Neural cell (in vitro differentiated cells): ENCODE measurements around the gene XCR1. TPM values are rescaled to one million over a fixed set of nuclear protein-coding genes. Genes with fewer than 3 reads are reported as not detected.

Experiments
- H2AFZ ChIP-seq: fragments of 200-600, 300-800 bp; sonication (generic), shearing (Covaris generic); 2 replicates; pipeline ENCODE4 v1.6.0; 2014; ENCODE audit warnings: low read depth, mild to moderate bottlenecking, antibody characterized with exemption, low read length, moderate library complexity
- H3F3A ChIP-seq: fragments of 200-600 bp; shearing (Covaris generic); 2 replicates; pipeline ENCODE4 v1.6.1; 2016; ENCODE audit warnings: mild to moderate bottlenecking, moderate library complexity, mixed read lengths, antibody characterized with exemption, low read length; ENCODE audit not compliant: insufficient read depth, poor library complexity, severe bottlenecking
- H3K27ac ChIP-seq: fragments of 200-600, 300-800 bp; sonication (generic), shearing (Covaris generic); 2 replicates; pipeline ENCODE4 v1.5.1; 2014; ENCODE audit warnings: mild to moderate bottlenecking, low read length, moderate library complexity
- H3K27me3 ChIP-seq: fragments of 300-800, 200-600 bp; sonication (generic), shearing (Covaris generic); 2 replicates; pipeline ENCODE4 v1.6.0; 2014; ENCODE audit warnings: mild to moderate bottlenecking, low read depth, low read length, moderate library complexity; ENCODE audit not compliant: insufficient read depth
- H3K36me3 ChIP-seq: fragments of 300-800, 200-600 bp; sonication (generic), shearing (Covaris generic); 2 replicates; pipeline ENCODE4 v1.5.1; 2014; ENCODE audit warnings: mild to moderate bottlenecking, antibody characterized with exemption, low read length, moderate library complexity; ENCODE audit not compliant: insufficient read depth
- H3K4me2 ChIP-seq: fragments of 300-800, 200-600 bp; sonication (generic), shearing (Covaris generic); 2 replicates; pipeline ENCODE4 v1.6.0; 2014; ENCODE audit warnings: mild to moderate bottlenecking, low read length
- H3K4me3 ChIP-seq: fragments of 300-800, 200-600 bp; sonication (generic), shearing (Covaris generic); 2 replicates; pipeline ENCODE4 v1.5.1; 2014; ENCODE audit warnings: mild to moderate bottlenecking, low read length, moderate library complexity
- H3K79me2 ChIP-seq: fragments of 200-600 bp; shearing (Covaris generic); replicated peaks from 2 replicates; pipeline ENCODE4 v1.6.0; 2014; ENCODE audit warnings: mild to moderate bottlenecking, low read length, moderate library complexity; ENCODE audit not compliant: insufficient read depth
- H3K9ac ChIP-seq: fragments of 300-800, 200-600 bp; sonication (generic), shearing (Covaris generic); 2 replicates; pipeline ENCODE4 v1.6.1; 2016; ENCODE audit warnings: mild to moderate bottlenecking, low read length, mixed read lengths
- H3K9me2 ChIP-seq: fragments of 200-600 bp; shearing (Covaris generic); 2 replicates; pipeline ENCODE4 v1.6.1; 2016; ENCODE audit warnings: mild to moderate bottlenecking, low read length, mixed read lengths; ENCODE audit not compliant: insufficient read depth
- H3K9me3 ChIP-seq: fragments of 200-600, 300-800 bp; sonication (generic), shearing (Covaris generic); 2 replicates; pipeline ENCODE4 v1.6.1; 2016; ENCODE audit warnings: mild to moderate bottlenecking, mixed run types, low read length, moderate library complexity, mixed read lengths
- H4K20me1 ChIP-seq: fragments of 200-600 bp; shearing (Covaris generic); 2 replicates; pipeline ENCODE4 v1.6.1; 2016; ENCODE audit warnings: mild to moderate bottlenecking, mixed run types; ENCODE audit not compliant: insufficient read depth
- CTCF ChIP-seq: fragments of 450-650 bp; IDR thresholded peaks from 2 replicates; pipeline ENCODE4 v1.5.1; 2014; ENCODE audit warnings: antibody characterized with exemption, mild to moderate bottlenecking, moderate library complexity; ENCODE audit not compliant: poor library complexity, severe bottlenecking
- EP300 ChIP-seq: fragments of 450-650 bp; conservative IDR thresholded peaks from 2 replicates; pipeline ENCODE4 v1.6.1; 2014; ENCODE audit warnings: antibody characterized with exemption, mild to moderate bottlenecking, moderate library complexity; ENCODE audit not compliant: poor library complexity, severe bottlenecking
- EZH2 ChIP-seq: fragments of 200-600, 300-800 bp; shearing (Covaris generic), sonication (generic); IDR thresholded peaks from 2 replicates; pipeline ENCODE4 v1.6.1; 2014; ENCODE audit warnings: antibody characterized with exemption, low read length, borderline replicate concordance, mild to moderate bottlenecking; ENCODE audit not compliant: insufficient read depth, poor library complexity, severe bottlenecking
- MXI1 ChIP-seq: fragments of 450-650 bp; conservative IDR thresholded peaks from 2 replicates; pipeline ENCODE4 v1.6.1; 2014; ENCODE audit warnings: antibody characterized with exemption, mild to moderate bottlenecking; ENCODE audit not compliant: poor library complexity, severe bottlenecking
- POLR2AphosphoS5 ChIP-seq: IDR thresholded peaks from 2 replicates; pipeline ENCODE4 v1.6.1; 2012
- RAD21 ChIP-seq: fragments of 450-650 bp; conservative IDR thresholded peaks from 2 replicates; pipeline ENCODE4 v1.6.1; 2014; ENCODE audit warnings: antibody characterized with exemption, mild to moderate bottlenecking, moderate library complexity
- REST ChIP-seq: IDR thresholded peaks from 2 replicates; pipeline ENCODE4 v1.6.1; 2012; ENCODE audit warnings: borderline replicate concordance
- SMC3 ChIP-seq: fragments of 450-650 bp; conservative IDR thresholded peaks from 2 replicates; pipeline ENCODE4 v1.6.1; 2014; ENCODE audit warnings: antibody characterized with exemption, mild to moderate bottlenecking, moderate library complexity; ENCODE audit not compliant: poor library complexity
- TAF1 ChIP-seq: IDR thresholded peaks from 2 replicates; pipeline ENCODE4 v1.6.1; 2012; ENCODE audit warnings: low read depth
- polyA plus RNA-seq: library from polyadenylated mRNA; depleted of rRNA; stranded (reverse); fragments of >200 nt; gene quantifications from 2 replicates; pipeline ENCODE4 v1.2.3, GENCODE V29; 2014

The XCR1 gene
- polyA plus RNA-seq, 1 donor from 2014 or later: not detected

GRCh38 chr3:46067401-46067800 is 40.1 kb upstream of the XCR1 start:
- no peaks in the 10 kb centered on the region for H3K36me3 ChIP-seq
- no peak overlapping the region for H3K4me2 ChIP-seq
- H3K9me3 ChIP-seq: no peaks in the 10 kb centered on the region
- no peak overlapping the region for H3K27ac ChIP-seq
- H4K20me1 ChIP-seq: no peaks in the 10 kb centered on the region
- no peaks in the 10 kb centered on the region for H3K9me2 ChIP-seq
- H3F3A ChIP-seq: no peaks in the 10 kb centered on the region
- H3K4me3 ChIP-seq: no peak overlapping the region
- no peak overlapping the region for H2AFZ ChIP-seq
- H3K79me2 ChIP-seq: no peaks in the 10 kb centered on the region
- no peaks in the 10 kb centered on the region for H3K27me3 ChIP-seq
- TF ChIP-seq SMC3: no peak
- no peak for TF ChIP-seq CTCF
- no peak for TF ChIP-seq POLR2AphosphoS5
- TF ChIP-seq EZH2: no peak
- TF ChIP-seq RAD21: no peak
- no peak for TF ChIP-seq REST
- no peak for TF ChIP-seq MXI1
- no peak for TF ChIP-seq EP300
- no peak for TF ChIP-seq TAF1
- no peak overlapping the region for H3K9ac ChIP-seq

GRCh38 chr3:46065750-46066256 is 38.5 kb upstream of the XCR1 start:
- Histone ChIP-seq H2AFZ (no peak overlapping the region), H3F3A (no peaks in the 10 kb centered on the region), H3K27ac (no peak overlapping the region), H3K9me3 (no peaks in the 10 kb centered on the region), H3K79me2 (no peaks in the 10 kb centered on the region), H3K4me3 (no peak overlapping the region), H3K9me2 (no peaks in the 10 kb centered on the region), H3K27me3 (no peaks in the 10 kb centered on the region), H3K4me2 (no peak overlapping the region), H3K9ac (no peak overlapping the region), H3K36me3 (no peaks in the 10 kb centered on the region), H4K20me1 (no peaks in the 10 kb centered on the region)
- TF ChIP-seq REST (no peak), EZH2 (no peak), POLR2AphosphoS5 (no peak), TAF1 (no peak), RAD21 (no peak), CTCF (no peak), EP300 (no peak), SMC3 (no peak), MXI1 (no peak)
